Endometrium (tissue), 2 donors: ENCODE results near the gene ARID3A.

Experiments used
- FAIRE-seq: peaks from 2 replicates; lab custom pipeline; 2012; peaks lifted over from hg19 to GRCh38; lab: Jason Lieb, UNC
- donor health status: control.
- donor health status: control.

ARID3A gene

DNA sequence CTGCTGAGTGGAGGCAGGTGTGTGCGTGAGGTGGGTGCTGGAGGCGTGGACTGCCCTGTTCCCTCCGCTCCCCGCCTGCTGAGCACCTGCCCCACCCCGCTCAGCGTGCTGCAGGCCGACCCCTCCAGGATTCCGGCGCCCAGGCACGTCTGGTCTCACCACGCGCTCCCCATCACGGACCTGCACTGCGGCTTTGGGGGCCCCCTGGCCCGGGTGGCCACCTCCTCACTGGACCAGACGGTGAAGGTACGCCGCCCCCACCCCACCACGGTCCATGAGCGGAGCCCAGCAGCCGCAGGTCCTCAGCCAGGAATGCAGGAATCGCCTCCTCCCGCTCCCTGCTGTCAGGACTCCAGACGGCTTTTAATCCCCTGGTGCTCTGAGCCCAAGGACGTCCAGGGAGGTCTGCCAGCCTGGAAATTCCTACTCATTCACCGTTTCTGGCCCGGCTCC, 64.3 kb downstream of the ARID3A start:
- FAIRE-seq = no peak

DNA sequence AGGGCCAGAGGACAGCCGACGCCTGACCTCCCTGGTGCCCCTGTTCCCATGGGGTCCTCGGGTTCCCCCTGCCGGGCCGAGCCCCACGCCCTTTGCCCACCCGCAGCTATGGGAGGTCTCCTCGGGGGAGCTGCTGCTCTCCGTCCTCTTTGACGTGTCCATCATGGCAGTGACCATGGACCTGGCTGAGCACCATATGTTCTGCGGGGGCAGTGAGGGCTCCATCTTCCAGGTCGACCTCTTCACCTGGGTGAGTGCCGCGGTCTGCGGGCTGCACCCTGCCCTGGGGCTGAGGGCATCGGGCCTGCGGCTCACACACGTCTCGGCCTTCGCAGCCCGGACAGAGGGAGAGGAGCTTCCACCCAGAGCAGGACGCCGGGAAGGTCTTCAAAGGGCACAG, 64.9 kb downstream of the ARID3A start:
- FAIRE-seq = no peak

DNA sequence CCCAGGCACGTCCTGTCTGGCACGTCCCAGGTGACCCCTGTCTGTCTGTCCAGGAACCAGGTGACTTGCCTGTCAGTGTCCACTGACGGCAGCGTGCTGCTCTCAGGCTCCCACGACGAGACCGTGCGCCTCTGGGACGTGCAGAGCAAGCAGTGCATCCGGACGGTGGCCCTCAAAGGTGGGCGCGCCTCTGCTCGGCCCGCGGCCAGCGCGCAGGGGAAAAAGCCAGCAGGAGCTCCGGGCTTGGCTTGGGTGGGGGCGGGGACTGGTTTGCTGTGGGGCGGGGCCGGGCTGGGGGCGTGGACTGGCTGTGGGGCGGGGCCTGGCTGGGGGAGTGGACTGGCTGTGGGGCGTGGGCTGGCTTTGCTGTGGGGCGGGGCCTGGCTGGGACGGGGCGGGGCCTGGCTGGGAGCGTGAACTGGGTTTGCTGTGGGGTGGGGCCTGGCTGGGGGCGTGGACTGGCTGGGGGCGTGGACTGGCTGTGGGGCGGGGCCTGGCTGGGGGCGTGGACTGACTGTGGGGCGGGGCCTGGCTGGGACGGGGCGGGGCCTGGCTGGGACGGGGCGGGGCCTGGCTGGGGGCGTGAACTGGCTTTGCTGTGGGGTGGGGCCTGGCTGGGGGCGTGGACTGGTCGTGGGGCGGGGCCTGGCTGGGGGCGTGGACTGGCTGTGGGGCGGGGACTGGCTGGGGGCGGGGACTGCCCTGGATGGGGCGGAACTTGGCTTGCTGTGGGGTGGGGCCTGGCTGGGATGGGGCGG, 65.5 kb downstream of the ARID3A start:
- FAIRE-seq = no peak

DNA sequence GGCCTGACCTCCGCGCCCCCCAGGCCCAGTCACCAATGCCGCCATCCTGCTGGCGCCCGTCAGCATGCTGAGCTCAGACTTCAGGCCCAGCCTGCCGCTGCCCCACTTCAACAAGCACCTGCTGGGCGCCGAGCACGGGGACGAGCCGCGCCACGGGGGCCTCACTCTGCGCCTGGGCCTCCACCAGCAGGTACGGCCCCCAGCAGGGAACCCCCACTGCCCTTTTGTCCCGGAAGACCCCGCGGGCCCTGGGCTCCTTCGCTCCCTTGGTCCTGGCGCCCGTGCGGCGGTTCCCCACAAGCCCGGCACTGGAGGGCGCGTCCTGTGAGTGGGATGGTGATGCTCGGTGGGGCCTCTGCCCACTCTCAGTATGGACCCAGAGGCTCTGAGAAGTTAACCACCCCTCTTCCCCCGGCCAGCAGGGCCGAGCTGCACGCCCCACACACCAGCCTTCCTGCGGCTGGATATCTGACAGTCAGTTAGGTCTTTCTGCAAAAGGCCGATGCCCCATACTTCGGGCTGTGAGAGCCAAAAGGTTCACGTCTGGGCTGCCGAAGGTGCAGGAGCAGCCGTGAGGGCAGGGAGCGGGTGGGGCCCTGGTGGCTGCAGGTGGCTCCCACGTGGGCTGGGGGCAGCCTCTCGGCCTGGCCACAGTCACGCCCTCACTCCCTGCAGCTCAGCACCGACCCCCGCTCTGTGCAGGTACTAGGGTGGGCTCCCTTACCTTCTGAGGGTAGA, 66.3 kb downstream of the ARID3A start:
- no peak for FAIRE-seq

DNA sequence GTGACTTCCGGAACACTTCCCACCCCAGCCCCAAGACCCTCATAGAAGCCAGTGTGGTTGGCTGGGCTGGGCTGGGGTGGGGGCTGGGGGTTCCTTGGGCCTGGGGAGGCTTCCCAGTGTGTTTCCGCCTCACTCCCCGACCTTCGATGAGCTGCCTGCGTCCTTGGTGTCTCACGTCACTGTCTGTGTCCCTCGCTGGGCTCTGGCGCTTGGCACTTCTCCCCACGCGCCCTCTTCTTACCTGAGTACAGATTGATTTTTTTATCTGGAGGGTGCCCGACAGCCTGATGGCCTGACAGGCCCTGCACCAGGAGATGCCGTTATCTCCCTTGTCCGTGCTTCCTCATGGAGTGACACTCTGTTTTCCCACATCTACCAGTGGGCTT, 66.8 kb downstream of the ARID3A start:
- no peak for FAIRE-seq

DNA sequence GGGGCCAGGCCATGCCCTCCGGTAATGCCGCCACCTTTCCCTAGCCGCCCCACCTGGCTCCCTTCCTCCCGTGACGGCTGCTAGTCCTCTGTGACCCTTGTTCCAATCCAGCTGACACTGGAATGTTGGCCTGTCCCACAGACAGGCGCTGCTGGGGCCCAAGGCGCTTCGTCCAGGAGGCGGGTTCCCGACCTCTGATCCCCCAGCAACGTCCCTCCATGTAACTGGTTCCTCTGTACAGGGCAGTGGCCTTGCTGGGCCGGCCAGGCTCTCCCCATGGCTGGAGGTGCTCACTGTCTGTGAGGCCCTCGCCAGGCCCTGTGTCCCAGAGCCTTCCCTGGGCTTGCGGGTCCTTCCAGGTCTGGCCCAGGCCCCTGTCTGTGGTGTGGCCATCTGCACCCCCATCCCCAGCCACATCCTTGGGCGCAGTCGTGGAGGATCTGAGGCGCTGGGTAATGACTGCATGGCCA, 67.6 kb downstream of the ARID3A start:
- FAIRE-seq = no peak

DNA sequence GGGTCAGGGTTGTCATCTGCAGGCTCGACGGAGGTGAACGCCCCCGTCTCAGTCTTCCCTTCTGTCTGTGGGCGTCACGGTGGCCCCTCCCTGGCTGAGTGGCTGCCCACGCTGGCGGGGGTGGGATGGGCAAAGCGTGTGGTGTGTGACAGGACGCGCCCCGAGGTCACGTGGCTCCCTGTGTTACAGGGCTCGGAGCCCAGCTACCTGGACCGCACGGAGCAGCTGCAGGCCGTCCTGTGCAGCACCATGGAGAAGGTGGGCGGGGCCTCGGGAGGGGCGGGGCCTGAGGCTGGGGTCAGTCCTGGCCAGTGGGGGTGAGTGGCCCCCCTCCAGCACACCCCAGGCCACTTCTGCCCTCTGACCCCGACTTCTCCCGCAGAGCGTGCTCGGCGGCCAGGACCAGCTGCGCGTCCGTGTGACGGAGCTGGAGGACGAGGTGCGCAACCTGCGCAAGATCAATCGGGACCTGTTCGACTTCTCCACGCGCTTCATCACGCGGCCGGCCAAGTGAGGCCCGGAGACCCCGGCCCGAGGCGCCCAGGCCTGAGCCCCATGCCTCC, 68.1 kb downstream of the ARID3A start:
- FAIRE-seq = no peak

DNA sequence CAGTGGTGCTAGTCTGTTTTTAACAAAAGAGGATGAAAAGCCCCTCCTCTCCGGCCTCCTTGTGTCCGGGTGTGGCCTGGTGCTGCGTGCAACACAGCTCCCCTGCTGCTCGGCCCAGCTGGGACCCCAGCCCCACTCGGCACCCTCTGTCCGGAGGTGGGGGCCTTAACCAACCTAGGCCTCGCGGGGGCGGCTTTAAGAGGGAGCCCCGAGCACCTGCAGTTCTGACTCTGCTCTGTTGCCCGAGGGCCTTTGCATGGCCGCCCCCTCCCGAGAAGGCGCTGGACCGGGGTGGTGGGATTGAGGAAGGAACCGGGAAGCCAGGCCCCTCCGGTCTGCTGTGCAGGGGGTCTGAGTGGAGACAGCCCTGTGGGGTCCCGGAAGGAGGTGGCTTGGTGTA, 68.7 kb downstream of the ARID3A start:
- FAIRE-seq = no peak

DNA sequence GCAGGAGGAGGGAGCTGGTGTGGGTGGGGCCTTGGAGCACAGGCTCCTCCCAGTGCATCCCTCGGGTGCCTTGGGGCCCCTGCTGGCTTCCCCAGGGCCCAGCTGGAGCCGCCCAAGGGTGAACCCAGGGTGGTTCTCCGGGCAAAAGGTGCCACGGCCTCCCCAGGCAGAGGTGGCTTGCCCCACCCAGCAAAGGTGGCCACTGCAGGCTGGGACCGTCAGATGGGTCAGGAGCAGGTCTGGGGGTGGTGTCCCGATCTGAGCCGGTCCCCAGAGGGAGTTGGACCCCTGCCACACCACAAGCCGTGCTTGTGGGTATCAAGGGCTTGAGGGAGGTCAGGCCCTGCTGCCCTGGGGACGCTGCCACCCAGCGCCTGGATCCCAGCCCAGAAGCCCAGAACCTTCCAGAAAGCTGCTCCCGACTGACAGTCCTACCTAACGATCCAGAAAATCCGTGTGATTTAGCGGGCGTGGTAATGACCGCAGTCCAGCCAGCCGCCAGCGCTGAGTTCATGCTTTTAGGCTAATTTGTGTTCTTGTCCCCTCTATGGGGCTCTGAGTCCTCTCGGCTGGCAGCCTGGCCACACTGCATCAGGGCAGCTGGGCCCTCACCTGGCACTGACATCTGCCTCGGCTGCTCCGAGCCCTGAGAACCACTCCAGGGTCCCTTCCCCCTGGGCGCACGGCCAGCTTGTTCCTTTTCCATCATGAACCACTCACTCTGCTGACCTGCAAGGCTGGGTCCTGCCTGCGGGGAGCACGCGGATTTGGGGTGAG, 69.4 kb downstream of the ARID3A start:
- no peak for FAIRE-seq

DNA sequence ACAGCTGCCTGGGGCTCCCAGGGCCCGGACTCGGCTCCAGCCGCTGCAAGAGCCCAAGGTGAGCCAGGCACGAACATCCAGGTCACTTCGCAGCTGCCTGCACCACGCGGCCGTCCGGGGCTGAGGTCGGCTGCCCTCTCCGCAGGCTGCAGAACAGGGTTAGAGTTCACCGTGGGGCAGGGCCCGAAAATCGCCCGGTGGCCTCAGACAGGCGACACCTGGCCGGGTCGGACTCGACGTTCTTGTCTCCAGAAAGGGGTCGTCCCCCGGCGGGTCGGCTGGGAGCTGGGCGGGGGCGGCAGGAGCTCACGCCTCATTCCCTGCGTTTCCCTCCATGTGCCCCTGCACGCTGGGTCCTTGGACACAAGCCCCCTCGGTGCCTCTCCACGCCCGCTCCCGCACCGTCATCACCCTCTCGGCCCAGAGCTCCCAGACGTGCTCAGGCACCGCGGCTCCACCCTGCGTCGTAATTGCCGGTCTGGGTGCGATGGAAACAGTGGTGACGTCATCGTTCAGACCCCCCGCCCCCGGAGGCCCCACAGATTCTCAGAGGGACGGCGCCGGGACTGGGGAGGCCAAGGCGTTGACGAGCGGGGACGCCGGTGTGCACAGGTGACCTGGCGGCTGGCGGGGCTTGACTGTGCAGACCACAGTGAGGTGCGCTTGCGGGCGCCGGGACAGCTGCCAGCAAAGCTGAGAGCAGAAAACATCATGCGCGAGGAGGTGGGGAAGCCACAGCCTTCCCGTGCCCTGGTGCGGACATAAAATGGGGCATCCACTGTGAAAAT, 70.4 kb downstream of the ARID3A start:
- no peak for FAIRE-seq

DNA sequence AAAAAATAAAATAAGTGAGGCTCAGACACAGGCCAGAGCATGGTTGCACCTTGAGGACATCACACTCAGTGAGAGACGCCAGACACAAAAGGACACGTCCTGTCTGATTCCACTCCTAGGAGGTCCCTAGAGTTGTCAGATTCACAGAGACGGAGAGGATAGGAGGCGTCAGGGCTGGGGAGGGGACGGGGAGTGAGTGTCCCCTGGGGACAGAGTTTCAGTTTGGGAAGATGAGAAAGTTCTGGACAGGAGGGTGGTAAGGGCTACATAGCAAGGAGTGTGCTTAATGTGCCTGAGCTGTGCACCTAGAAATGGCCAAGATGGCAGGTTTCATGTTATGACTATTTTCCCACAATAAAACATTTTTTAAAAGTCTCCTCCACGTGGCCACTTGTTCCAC, 72.2 kb downstream of the ARID3A start:
- FAIRE-seq = no peak

DNA sequence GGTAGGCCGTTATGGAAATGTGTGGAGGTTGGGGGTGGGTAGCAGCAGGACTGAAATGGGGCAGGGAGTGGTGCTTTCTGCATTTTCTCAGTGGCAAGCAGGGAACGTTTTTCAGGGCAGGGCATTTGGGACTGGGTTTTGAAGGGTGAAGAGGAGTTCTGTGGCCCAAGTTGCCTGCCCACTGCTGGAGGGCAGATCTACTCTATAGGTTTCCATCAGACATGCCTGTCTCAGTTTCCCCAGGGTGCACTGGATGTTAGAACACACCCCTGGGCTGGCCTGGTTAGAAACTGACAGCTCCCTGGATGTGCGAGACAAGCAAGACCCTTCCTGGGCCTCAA, 73.5 kb downstream of the ARID3A start:
- no peak for FAIRE-seq

DNA sequence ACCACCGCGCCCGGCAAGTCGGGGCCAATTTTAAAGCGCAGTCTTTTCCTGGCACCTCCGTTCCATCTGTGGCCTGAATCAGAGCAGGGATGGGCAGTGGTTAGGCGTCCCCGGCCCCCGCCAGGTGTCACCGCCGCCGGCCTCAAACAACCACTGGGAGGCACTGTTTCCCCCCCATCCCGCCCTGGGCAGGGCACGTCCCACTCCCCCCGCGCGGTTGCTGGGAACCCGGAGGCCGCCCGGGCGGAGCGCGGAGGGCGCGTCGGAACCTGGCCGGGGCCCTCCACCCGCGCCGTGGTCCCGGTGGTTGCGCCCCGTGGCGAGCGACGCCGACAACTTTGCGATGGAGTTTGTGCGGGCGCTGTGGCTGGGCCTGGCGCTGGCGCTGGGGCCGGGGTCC, 74.3 kb downstream of the ARID3A start, which contains the start of gene GRIN3B:
Gene GRIN3B (plus strand): TSS at position 325 of the 400 bp plus-strand sequence. CDS start 19 bp downstream, at position 344.
- FAIRE-seq = no peak

DNA sequence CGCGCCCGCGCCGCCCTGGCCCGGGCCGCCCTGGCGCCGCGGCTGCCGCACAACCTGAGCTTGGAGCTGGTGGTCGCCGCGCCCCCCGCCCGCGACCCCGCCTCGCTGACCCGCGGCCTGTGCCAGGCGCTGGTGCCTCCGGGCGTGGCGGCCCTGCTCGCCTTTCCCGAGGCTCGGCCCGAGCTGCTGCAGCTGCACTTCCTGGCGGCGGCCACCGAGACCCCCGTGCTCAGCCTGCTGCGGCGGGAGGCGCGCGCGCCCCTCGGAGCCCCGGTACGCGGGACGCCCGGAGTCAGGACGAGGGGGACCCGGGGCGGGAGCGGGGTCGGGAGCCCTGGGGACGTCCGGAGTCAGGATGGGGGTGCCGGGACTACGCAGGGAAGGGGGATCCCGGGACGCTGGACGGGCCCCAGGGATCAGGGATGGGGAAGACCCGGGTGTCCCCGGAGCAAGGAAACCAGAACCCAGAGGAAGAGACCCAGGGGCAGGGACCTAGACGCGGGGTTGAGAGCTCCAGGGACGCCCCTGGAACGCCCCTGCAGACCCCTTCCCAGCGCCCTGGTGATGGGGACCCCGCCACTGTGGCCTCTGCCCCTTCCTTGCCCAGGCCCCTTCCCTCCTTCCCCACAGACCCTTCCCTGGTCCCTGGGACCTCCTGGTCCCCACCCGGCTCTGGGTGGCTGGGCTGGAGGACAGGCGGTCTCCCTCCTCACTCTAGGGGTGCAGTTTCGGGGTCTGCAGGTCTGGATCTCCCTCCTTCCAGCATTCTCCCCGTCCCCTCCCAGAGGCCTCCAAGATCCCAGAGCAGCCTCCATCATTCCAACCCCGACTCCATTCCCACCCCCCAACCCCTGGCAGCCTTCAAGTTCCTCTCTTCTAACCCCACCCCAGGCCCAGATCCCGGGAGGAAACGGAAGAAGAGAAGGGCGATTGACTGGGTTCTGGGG, 75.0 kb downstream of the ARID3A start:
- FAIRE-seq = no peak

DNA sequence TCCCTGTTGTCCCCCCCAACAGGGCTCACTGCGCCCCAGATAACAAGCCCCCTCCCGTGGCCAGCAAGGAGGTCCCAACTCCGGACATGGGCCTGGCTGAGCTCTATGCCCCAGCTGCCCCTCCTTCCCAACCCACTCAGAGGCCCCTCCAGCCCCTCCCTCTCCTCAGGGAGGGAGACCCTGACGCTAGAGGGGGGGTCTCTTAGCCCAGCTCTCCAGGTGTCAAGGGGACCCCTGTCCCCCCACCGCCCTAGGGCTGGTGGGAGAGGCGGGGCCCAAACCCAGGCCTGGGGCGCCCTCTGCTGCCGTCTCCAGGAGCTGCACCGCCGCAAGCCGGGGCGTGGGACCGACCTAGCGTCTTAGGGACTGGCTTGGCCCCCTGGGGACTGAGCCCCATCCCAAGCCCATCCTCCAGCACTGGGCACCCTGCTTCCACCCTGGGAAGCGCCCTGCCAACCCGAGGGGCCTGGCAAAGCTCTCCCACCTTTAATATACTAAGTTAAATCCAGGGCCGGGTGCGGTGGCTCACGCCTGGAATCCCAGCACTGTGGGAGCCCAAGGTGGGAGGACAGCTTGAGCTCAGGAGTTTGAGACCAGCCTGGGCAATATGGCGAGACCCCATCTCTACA, 75.8 kb downstream of the ARID3A start:
- FAIRE-seq = no peak

DNA sequence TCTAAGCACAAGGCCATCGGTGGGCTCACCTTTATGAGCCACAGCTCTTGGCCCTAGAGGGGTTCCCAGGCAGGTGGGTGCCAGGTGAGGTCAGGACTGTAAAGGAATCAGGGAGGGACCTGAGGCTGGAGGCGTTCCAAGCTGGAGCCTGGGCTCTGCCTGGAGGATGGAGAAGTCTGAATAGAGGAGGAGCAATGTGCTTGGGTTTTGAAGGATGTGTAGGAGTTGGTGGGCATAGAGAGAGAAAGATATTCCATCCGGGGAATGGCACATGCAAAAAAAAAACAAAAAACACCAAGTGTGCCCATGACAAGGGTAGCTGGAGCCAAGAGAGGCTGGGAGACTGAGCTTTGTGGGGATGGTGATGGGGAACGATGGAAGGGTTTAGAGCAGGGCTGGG, 76.8 kb downstream of the ARID3A start:
- no peak for FAIRE-seq

DNA sequence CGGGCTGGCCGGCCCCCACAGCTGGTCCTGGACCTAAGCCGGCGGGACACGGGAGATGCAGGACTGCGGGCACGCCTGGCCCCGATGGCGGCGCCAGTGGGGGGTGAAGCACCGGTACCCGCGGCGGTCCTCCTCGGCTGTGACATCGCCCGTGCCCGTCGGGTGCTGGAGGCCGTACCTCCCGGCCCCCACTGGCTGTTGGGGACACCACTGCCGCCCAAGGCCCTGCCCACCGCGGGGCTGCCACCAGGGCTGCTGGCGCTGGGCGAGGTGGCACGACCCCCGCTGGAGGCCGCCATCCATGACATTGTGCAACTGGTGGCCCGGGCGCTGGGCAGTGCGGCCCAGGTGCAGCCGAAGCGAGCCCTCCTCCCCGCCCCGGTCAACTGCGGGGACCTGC, 77.4 kb downstream of the ARID3A start:
- no peak for FAIRE-seq

DNA sequence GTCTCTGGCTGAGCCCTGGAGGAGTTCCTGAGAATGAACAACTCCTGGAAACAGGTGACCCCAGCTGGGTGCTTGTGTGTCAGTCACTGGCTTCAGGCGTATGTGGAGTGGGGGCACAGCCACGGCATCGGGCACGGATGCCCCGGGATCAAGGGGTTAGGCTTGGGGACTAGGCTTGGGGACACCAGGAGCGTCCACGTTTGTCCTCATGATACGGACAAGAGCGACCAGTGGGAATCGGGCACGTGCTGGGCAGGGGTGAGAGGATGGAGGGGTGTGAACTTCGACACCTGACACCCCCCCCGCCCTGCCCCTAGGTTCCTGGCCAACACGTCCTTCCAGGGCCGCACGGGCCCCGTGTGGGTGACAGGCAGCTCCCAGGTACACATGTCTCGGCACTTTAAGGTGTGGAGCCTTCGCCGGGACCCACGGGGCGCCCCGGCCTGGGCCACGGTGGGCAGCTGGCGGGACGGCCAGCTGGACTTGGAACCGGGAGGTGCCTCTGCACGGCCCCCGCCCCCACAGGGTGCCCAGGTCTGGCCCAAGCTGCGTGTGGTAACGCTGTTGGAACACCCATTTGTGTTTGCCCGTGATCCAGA, 78.5 kb downstream of the ARID3A start:
- FAIRE-seq = no peak

DNA sequence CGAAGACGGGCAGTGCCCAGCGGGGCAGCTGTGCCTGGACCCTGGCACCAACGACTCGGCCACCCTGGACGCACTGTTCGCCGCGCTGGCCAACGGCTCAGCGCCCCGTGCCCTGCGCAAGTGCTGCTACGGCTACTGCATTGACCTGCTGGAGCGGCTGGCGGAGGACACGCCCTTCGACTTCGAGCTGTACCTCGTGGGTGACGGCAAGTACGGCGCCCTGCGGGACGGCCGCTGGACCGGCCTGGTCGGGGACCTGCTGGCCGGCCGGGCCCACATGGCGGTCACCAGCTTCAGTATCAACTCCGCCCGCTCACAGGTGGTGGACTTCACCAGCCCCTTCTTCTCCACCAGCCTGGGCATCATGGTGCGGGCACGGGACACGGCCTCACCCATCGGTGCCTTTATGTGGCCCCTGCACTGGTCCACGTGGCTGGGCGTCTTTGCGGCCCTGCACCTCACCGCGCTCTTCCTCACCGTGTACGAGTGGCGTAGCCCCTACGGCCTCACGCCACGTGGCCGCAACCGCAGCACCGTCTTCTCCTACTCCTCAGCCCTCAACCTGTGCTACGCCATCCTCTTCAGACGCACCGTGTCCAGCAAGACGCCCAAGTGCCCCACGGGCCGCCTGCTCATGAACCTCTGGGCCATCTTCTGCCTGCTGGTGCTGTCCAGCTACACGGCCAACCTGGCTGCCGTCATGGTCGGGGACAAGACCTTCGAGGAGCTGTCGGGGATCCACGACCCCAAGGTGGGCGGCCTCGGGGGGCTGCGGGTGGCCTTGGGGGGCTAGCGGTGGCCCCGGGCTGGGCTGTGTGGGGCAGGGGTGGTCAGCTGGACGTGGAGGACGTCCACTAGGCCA, 79.2 kb downstream of the ARID3A start:
- FAIRE-seq = no peak
